SU-DHL-6 (cell line): ENCODE data around the gene PTPRK.

ENCODE experiments used
- H2AFZ ChIP-seq: fragments of 200-600 bp; sonication (generic); 2 replicates; pipeline ENCODE4 v1.6.1; 2014; ENCODE audit warnings: low read depth, mild to moderate bottlenecking, moderate library complexity, mixed read lengths, antibody characterized with exemption, low read length; ENCODE audit not compliant: severe bottlenecking
- H3F3A ChIP-seq: fragments of 200-600 bp; shearing (Covaris generic); 2 replicates; pipeline ENCODE4 v1.6.0; 2016; ENCODE audit warnings: antibody characterized with exemption, mild to moderate bottlenecking; ENCODE audit not compliant: insufficient read depth
- H3K27ac ChIP-seq: fragments of 200-600 bp; sonication (generic); 2 replicates; pipeline ENCODE4 v1.5.1; 2016; ENCODE audit warnings: low read depth, mild to moderate bottlenecking, low read length, moderate library complexity, mixed read lengths
- H3K27me3 ChIP-seq: fragments of 200-600 bp; sonication (generic), shearing (Covaris generic); 2 replicates; pipeline ENCODE4 v1.6.0; 2014; ENCODE audit warnings: mild to moderate bottlenecking, low read length
- H3K36me3 ChIP-seq: fragments of 200-600 bp; sonication (generic); 2 replicates; pipeline ENCODE4 v1.6.1; 2014; ENCODE audit warnings: mild to moderate bottlenecking, low read length, mixed read lengths
- H3K4me2 ChIP-seq: fragments of 300-600, 200-600 bp; shearing (Covaris generic), sonication (generic); 2 replicates; pipeline ENCODE4 v1.6.0; 2014; ENCODE audit warnings: low read length, low read depth, mild to moderate bottlenecking; ENCODE audit not compliant: poor library complexity, severe bottlenecking
- H3K4me3 ChIP-seq: fragments of 200-600 bp; sonication (generic); 2 replicates; pipeline ENCODE4 v1.5.1; 2014; ENCODE audit warnings: antibody characterized with exemption, low read length, mild to moderate bottlenecking, mixed read lengths; ENCODE audit not compliant: insufficient read depth, poor library complexity, severe bottlenecking
- H3K79me2 ChIP-seq: fragments of 200-600 bp; sonication (generic); 2 replicates; pipeline ENCODE4 v1.6.1; 2014; ENCODE audit warnings: mild to moderate bottlenecking, low read length, moderate library complexity; ENCODE audit not compliant: insufficient read depth
- H3K9ac ChIP-seq: fragments of 200-600 bp; sonication (generic); 2 replicates; pipeline ENCODE4 v1.7.0; 2014; ENCODE audit warnings: mild to moderate bottlenecking, low read length
- H3K9me2 ChIP-seq: fragments of 200-600 bp; sonication (generic); replicated peaks from 2 replicates; pipeline ENCODE4 v1.6.1; 2014; ENCODE audit warnings: low read length; ENCODE audit not compliant: insufficient read depth
- H3K9me3 ChIP-seq: fragments of 200-600 bp; sonication (generic); 2 replicates; pipeline ENCODE4 v1.6.1; 2014; ENCODE audit warnings: low read length, mixed read lengths; ENCODE audit not compliant: insufficient read depth
- H4K20me1 ChIP-seq: fragments of 200-600 bp; sonication (generic); 2 replicates; pipeline ENCODE4 v1.6.1; 2014; ENCODE audit warnings: low read depth, mild to moderate bottlenecking, antibody characterized with exemption, low read length, moderate library complexity, mixed read lengths
- CTCF ChIP-seq: fragments of 200-600 bp; sonication (generic); IDR thresholded peaks from one replicate; pipeline ENCODE4 v1.5.1; 2017; ENCODE audit warnings: antibody characterized with exemption, mild to moderate bottlenecking, low read length, moderate library complexity; ENCODE audit not compliant: insufficient read depth, poor library complexity, severe bottlenecking
- EZH2phosphoT487 ChIP-seq: fragments of 200-600 bp; sonication (generic), shearing (Covaris generic); conservative IDR thresholded peaks from 2 replicates; pipeline ENCODE4 v1.6.1; 2018; ENCODE audit warnings: mild to moderate bottlenecking, antibody characterized with exemption, low read length, moderate library complexity, mixed read lengths

The PTPRK gene

GRCh38 chr6:128216917-128217316, 303.5 kb downstream of the PTPRK start:
- Histone ChIP-seq H2AFZ (no peak overlapping the region), H3K79me2 (no peaks in the 10 kb centered on the region), H4K20me1 (no peaks in the 10 kb centered on the region), H3F3A (no peaks in the 10 kb centered on the region), H3K27ac (no peak overlapping the region), H3K4me3 (no peak overlapping the region), H3K27me3 (no peaks in the 10 kb centered on the region), H3K9me2 (no peaks in the 10 kb centered on the region), H3K9ac (no peak overlapping the region), H3K4me2 (no peak overlapping the region), H3K36me3 (no peaks in the 10 kb centered on the region), H3K9me3 (no peaks in the 10 kb centered on the region)
- TF ChIP-seq CTCF (no peak), EZH2phosphoT487 (no peak)

GRCh38 chr6:128209771-128210170, 310.6 kb downstream of the PTPRK start:
- no peak overlapping the region for H3K9ac ChIP-seq
- H3K27ac ChIP-seq, result no peak overlapping the region
- no peak overlapping the region for H3K4me3 ChIP-seq
- H2AFZ ChIP-seq, result no peak overlapping the region
- no peaks in the 10 kb centered on the region for H3K9me3 ChIP-seq
- H4K20me1 ChIP-seq, result no peaks in the 10 kb centered on the region
- no peaks in the 10 kb centered on the region for H3K36me3 ChIP-seq
- H3K4me2 ChIP-seq, result no peak overlapping the region
- H3K79me2 ChIP-seq, result no peaks in the 10 kb centered on the region
- no peaks in the 10 kb centered on the region for H3K27me3 ChIP-seq
- no peaks in the 10 kb centered on the region for H3K9me2 ChIP-seq
- TF ChIP-seq EZH2phosphoT487 (no peak), CTCF (no peak)
- H3F3A ChIP-seq, result no peaks in the 10 kb centered on the region

- H3F3A ChIP-seq, result no peaks in the 10 kb centered on the region
- H4K20me1 ChIP-seq, result no peaks in the 10 kb centered on the region
- no peak overlapping the region for H3K4me3 ChIP-seq
- H3K36me3 ChIP-seq, result no peaks in the 10 kb centered on the region
- TF ChIP-seq CTCF, result no peak
- no peaks in the 10 kb centered on the region for H3K9me2 ChIP-seq
- no peaks in the 10 kb centered on the region for H3K9me3 ChIP-seq
- H3K27ac ChIP-seq, result no peak overlapping the region
- no peak overlapping the region for H3K4me2 ChIP-seq
- no peak overlapping the region for H3K9ac ChIP-seq
- no peak overlapping the region for H2AFZ ChIP-seq
- no peaks in the 10 kb centered on the region for H3K79me2 ChIP-seq
- H3K27me3 ChIP-seq, result no peaks in the 10 kb centered on the region
Measured at GRCh38 chr6:128208851-128209580, 311.4 kb downstream of the PTPRK start.
